HEK293 (cell line): ENCODE data around the gene TSNAX.
A peak's percentile ranks its signal among the peaks of the same experiment; 100 is the strongest.

ENCODE experiments used
- CTCF ChIA-PET: fragments of 350-600 bp; formaldehyde crosslinking; extraction: SDS; loops from one replicate; lab custom pipeline; 2021; ENCODE audit warnings: antibody characterized with exemption; lab: Yijun Ruan, JAX
- POLR2A ChIA-PET: fragments of 300-600 bp; formaldehyde crosslinking; extraction: SDS; loops from one replicate; lab custom pipeline; 2020; ENCODE audit warnings: antibody characterized with exemption, inconsistent platforms; lab: Yijun Ruan, JAX
- H3K27ac ChIP-seq: fragments of 200-500 bp; sonication (Bioruptor generic); 2 replicates; pipeline ENCODE4 v1.5.1; 2014; ENCODE audit warnings: low read depth, low read length, control low read depth, inconsistent platforms; ENCODE audit errors: extremely low read depth
- H3K36me3 ChIP-seq, 2 experiments: fragments of 200-500 bp in 1 of 2; sonication (Bioruptor generic) in 1 of 2; 1 replicate in 1 of 2; 2 replicates in 1 of 2; pipeline ENCODE4 v1.5.1; 2014 to 2017; ENCODE audit warnings: inconsistent platforms in 2 of 2, low read length in 2 of 2; ENCODE audit not compliant: control insufficient read depth in 2 of 2, insufficient read depth in 1 of 2
- H3K4me1 ChIP-seq: fragments of 200-500 bp; sonication (Bioruptor generic); 2 replicates; pipeline ENCODE4 v1.5.1; 2014; ENCODE audit warnings: mild to moderate bottlenecking, low read length, inconsistent platforms; ENCODE audit not compliant: control insufficient read depth, insufficient read depth
- H3K4me3 ChIP-seq: 2 replicates; pipeline ENCODE4 v1.5.1; 2011; ENCODE audit warnings: low read depth, mild to moderate bottlenecking, control low read depth, low read length, moderate library complexity
- H3K9me3 ChIP-seq: fragments of 200-500 bp; sonication (Bioruptor generic); 2 replicates; pipeline ENCODE4 v1.5.1; 2014; ENCODE audit warnings: low read depth, low read length, inconsistent platforms; ENCODE audit not compliant: control insufficient read depth, insufficient read depth
- PRDM1 ChIP-seq: fragments of 450-650 bp; formaldehyde crosslinking; IDR thresholded peaks from 2 replicates; pipeline ENCODE4; 2016; ENCODE audit warnings: missing biosample characterization, missing genetic modification characterization
- YY2 ChIP-seq: fragments of 450-650 bp; formaldehyde crosslinking; IDR thresholded peaks from 2 replicates; pipeline ENCODE4 v1.5.1; 2016; ENCODE audit warnings: missing biosample characterization, missing genetic modification characterization
- ZBTB21 ChIP-seq: fragments of 450-650 bp; formaldehyde crosslinking; IDR thresholded peaks from 2 replicates; pipeline ENCODE4 v1.5.1; 2017; ENCODE audit warnings: missing biosample characterization, missing genetic modification characterization
- ZNF133 ChIP-seq: fragments of 450-650 bp; formaldehyde crosslinking; IDR thresholded peaks from 2 replicates; pipeline ENCODE4 v1.5.1; 2016; ENCODE audit warnings: missing biosample characterization, missing genetic modification characterization
- ZNF140 ChIP-seq: fragments of 450-650 bp; formaldehyde crosslinking; IDR thresholded peaks from 2 replicates; pipeline ENCODE4 v1.5.1; 2016; ENCODE audit warnings: missing biosample characterization, missing genetic modification characterization
- ZNF302 ChIP-seq: fragments of 450-650 bp; formaldehyde crosslinking; IDR thresholded peaks from 2 replicates; pipeline ENCODE4 v1.5.1; 2016; ENCODE audit warnings: missing biosample characterization, missing genetic modification characterization, low read depth
- ZNF335 ChIP-seq: fragments of 450-650 bp; formaldehyde crosslinking; conservative IDR thresholded peaks from 2 replicates; pipeline ENCODE4 v1.5.1; 2016; ENCODE audit warnings: missing biosample characterization, missing genetic modification characterization
- ZXDB ChIP-seq: fragments of 450-650 bp; formaldehyde crosslinking; IDR thresholded peaks from 2 replicates; pipeline ENCODE4 v1.5.1; 2016; ENCODE audit warnings: missing biosample characterization, missing genetic modification characterization
- TF ChIP-seq, protein P1 (sequence below): fragments of 450-650 bp; formaldehyde crosslinking; IDR thresholded peaks from 2 replicates; pipeline ENCODE4 v1.5.1; 2016; ENCODE audit warnings: missing biosample characterization, missing genetic modification characterization
- TF ChIP-seq, protein P2 (sequence below): fragments of 450-650 bp; formaldehyde crosslinking; IDR thresholded peaks from 2 replicates; pipeline ENCODE4 v1.5.1; 2017; ENCODE audit warnings: missing biosample characterization, missing genetic modification characterization

The TSNAX gene

DNA sequence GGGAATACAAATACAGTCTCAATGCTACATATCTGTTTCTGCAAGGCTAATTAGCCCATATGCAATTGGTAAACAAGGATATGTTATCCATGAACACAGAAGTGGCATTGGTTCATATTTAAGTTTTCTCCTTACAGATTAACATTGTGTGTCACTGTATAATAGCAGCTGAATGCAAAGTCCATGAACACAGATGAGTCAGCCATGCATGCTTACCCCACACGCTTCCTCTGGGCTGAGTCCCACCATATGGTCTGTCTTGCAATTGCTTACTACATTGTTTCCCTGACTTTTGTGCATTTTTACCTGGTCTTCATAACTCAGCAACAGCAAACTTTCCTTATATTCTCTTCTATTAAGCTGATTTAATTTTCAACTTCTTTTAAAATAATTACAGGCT, 41.5 kb upstream of the TSNAX start (continued):
- no peak for TF ChIP-seq ZNF302 (tag by site-specific recombination)

DNA sequence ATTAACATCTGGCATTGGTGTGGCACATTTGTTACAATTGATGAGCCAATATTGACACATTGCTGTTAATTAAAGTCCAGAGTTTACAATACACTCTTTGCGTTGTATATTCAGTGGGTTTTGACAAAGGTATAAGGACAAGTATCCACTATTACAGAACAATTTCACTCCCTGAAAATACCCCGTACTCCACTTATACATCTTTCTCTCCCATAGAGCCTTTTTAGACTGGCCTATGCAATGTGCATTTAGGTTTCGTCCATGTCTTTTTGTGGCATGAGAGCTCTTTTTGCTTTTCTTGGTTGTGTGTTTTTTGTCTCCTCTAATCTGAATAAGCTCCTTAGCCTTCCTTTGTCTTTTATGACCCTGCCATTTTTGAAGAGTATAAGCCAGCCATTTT, 40.6 kb upstream of the TSNAX start:
- POLR2A ChIA-PET, result no interaction called here
- CTCF ChIA-PET, result interaction anchor here (0.9 kb wide), 1 partner anchor 96 kb away, joined by 6 read pairs; no protein-coding TSS in a partner anchor
- Histone ChIP-seq H3K36me3 (no peaks in the 10 kb centered on the region), H3K4me1 (no peaks in the 10 kb centered on the region; the same call in none of the 2 replicates), H3K27ac (no peak overlapping the region), H3K4me3 (no peak overlapping the region), H3K9me3 (no peaks in the 10 kb centered on the region)
- TF ChIP-seq ZNF133 (tag by site-specific recombination), result peak; percentile 93
- no peak for TF ChIP-seq ZNF140

DNA sequence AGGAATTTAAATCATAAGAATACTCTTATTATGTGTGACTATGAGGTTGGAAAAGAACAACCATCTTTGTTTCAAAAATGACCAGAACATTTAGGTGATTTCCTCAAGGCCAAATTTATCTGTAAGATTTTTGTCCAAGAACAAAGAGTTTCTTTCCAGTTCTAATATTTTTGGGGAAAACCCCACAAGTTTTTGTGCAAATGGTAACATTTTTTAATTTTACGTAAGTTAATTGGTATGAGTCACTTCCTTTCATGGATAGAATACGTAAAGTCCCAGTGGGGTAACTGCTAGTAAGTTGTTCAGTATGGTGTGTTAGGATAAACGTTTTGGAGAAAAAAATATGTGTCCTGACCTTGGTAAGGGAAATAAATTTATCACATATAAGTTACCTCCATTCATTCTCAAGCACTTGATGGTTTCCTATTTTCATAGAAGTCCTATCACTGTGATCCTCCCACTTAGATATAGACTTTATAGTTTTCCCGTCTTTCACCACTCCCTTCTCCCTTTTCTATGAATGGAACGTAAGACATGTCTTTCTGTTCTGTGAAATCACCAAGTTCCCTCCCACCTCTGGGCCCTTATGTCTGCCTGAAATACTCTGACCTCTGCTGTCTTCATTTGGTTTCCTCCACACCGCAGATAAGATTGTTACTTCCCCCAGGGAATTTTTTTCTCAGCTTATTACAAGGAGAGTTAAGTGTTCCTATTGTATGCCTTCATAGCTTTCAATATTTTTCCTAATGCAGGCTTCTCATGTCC, 34.9 kb upstream of the TSNAX start:
- no peaks in the 10 kb centered on the region for H3K4me1 ChIP-seq
- POLR2A ChIA-PET, result interaction anchor here (0.6 kb wide), 1 partner anchor 90 kb away, joined by 5 read pairs; no protein-coding TSS in a partner anchor
- H3K9me3 ChIP-seq, result no peaks in the 10 kb centered on the region
- no peak overlapping the region for H3K27ac ChIP-seq
- CTCF ChIA-PET, result interaction anchor here (0.6 to 0.9 kb wide), 2 partner anchors 18 to 74 kb away, joined by 3 read pairs; no protein-coding TSS in a partner anchor
- TF ChIP-seq, protein P1, sequence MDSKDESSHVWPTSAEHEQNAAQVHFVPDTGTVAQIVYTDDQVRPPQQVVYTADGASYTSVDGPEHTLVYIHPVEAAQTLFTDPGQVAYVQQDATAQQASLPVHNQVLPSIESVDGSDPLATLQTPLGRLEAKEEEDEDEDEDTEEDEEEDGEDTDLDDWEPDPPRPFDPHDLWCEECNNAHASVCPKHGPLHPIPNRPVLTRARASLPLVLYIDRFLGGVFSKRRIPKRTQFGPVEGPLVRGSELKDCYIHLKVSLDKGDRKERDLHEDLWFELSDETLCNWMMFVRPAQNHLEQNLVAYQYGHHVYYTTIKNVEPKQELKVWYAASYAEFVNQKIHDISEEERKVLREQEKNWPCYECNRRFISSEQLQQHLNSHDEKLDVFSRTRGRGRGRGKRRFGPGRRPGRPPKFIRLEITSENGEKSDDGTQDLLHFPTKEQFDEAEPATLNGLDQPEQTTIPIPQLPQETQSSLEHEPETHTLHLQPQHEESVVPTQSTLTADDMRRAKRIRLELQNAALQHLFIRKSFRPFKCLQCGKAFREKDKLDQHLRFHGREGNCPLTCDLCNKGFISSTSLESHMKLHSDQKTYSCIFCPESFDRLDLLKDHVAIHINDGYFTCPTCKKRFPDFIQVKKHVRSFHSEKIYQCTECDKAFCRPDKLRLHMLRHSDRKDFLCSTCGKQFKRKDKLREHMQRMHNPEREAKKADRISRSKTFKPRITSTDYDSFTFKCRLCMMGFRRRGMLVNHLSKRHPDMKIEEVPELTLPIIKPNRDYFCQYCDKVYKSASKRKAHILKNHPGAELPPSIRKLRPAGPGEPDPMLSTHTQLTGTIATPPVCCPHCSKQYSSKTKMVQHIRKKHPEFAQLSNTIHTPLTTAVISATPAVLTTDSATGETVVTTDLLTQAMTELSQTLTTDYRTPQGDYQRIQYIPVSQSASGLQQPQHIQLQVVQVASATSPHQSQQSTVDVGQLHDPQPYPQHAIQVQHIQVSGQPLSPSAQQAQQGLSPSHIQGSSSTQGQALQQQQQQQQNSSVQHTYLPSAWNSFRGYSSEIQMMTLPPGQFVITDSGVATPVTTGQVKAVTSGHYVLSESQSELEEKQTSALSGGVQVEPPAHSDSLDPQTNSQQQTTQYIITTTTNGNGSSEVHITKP (tag by site-specific recombination), result peak; percentile 69
- no peak for TF ChIP-seq ZXDB
- TF ChIP-seq, protein P2, sequence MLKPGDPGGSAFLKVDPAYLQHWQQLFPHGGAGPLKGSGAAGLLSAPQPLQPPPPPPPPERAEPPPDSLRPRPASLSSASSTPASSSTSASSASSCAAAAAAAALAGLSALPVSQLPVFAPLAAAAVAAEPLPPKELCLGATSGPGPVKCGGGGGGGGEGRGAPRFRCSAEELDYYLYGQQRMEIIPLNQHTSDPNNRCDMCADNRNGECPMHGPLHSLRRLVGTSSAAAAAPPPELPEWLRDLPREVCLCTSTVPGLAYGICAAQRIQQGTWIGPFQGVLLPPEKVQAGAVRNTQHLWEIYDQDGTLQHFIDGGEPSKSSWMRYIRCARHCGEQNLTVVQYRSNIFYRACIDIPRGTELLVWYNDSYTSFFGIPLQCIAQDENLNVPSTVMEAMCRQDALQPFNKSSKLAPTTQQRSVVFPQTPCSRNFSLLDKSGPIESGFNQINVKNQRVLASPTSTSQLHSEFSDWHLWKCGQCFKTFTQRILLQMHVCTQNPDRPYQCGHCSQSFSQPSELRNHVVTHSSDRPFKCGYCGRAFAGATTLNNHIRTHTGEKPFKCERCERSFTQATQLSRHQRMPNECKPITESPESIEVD (tag by site-specific recombination), result peak; percentile 56; the same call in 1 of the 2 replicates
- TF ChIP-seq ZBTB21 (tag by site-specific recombination), result no peak
- TF ChIP-seq ZNF335 (tag by site-specific recombination), result 0 out of 2 replicates have a peak, but pooled peaks have one; percentile 43
- no peaks in the 10 kb centered on the region for H3K36me3 ChIP-seq
- no peak overlapping the region for H3K4me3 ChIP-seq

DNA sequence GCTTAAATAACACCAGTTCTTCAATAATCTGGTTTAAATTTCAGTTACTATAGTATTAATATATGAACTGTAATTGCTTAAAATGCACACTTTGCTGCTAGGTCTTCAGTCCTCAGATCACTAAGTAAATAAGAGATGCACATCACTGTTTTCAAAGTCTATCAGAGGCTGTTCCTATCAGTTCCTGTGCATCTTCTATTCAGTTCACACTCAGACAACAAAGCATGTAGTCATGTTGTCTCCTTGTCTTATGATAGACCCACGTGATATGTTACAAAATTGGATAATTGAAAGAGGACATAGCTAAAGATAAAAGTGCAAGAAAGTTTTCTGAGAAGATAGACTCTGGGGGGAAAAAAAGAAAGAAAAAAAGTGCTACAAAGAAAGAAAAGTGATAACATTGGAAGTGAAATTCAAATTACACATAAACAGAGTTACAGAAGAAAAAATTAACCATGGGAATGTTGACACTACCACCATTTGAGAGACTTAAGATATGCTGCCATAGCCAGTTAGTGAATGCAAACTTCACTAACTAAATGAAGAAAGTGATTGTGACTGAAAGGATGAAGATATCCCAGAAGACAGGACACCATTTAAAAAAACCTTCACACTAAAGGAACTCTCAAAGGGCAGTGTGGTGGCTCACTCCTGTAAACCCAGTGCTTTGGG, 33.9 kb upstream of the TSNAX start:
- H3K9me3 ChIP-seq, result no peaks in the 10 kb centered on the region
- H3K4me3 ChIP-seq, result no peak overlapping the region
- TF ChIP-seq YY2 (no peak), PRDM1 (tag by site-specific recombination) (peak; percentile 90)
- TF ChIP-seq, all 188 proteins: peak for 1
- Histone ChIP-seq H3K27ac (no peak overlapping the region), H3K4me1 (no peaks in the 10 kb centered on the region), H3K36me3 (no peaks in the 10 kb centered on the region)
- ChIA-PET POLR2A (no interaction called here), CTCF (interaction anchor here (0.6 to 0.9 kb wide), 3 partner anchors 17 to 96 kb away, joined by 3 read pairs; no protein-coding TSS in a partner anchor)
